Measurements from ENCODE around the gene TDRD5.

The TDRD5 gene

GRCh38 chr1:179591592-179592580, at the start of gene TDRD5:
Gene TDRD5 (plus strand): TSS chr1:179591832. CDS start chr1:179592616, 784 bp downstream.
- DNase-seq: peak; percentile 19 to 23

- no peak for DNase-seq
Measured at GRCh38 chr1:179545321-179545720, 46.3 kb upstream of the TDRD5 start.

- no peak for DNase-seq
Measured at GRCh38 chr1:179547021-179547535, 44.6 kb upstream of the TDRD5 start.

- no peak for DNase-seq
Measured at GRCh38 chr1:179548666-179549367, 42.8 kb upstream of the TDRD5 start.

- DNase-seq: no peak
Measured at GRCh38 chr1:179549368-179549700, 42.3 kb upstream of the TDRD5 start.

- no peak for DNase-seq
Measured at GRCh38 chr1:179550746-179551682, 40.6 kb upstream of the TDRD5 start.

GRCh38 chr1:179554427-179554826, 37.2 kb upstream of the TDRD5 start:
- DNase-seq: no peak

GRCh38 chr1:179558078-179558477, 33.6 kb upstream of the TDRD5 start:
- no peak for DNase-seq

GRCh38 chr1:179575497-179576314, 15.9 kb upstream of the TDRD5 start, which contains the start of gene NPHS2:
Gene NPHS2 (minus strand): TSS chr1:179575948. CDS start chr1:179575864, 84 bp downstream.
- DNase-seq: peak in 1 of 2 experiments; percentile 25

GRCh38 chr1:179576509-179576908, 15.1 kb upstream of the TDRD5 start:
- no peak for DNase-seq

GRCh38 chr1:179583771-179584320, 7.8 kb upstream of the TDRD5 start:
- no peak for DNase-seq

- DNase-seq: peak; percentile 62 to 84
Measured at GRCh38 chr1:179586107-179586823, 5.4 kb upstream of the TDRD5 start.

- no peak for DNase-seq
Measured at GRCh38 chr1:179587336-179587735, 4.3 kb upstream of the TDRD5 start.

- DNase-seq: no peak
Measured at GRCh38 chr1:179588425-179589024, 3.1 kb upstream of the TDRD5 start.

GRCh38 chr1:179589509-179589908, 2.1 kb upstream of the TDRD5 start:
- no peak for DNase-seq

- DNase-seq: no peak
Measured at GRCh38 chr1:179590671-179591070, 961 bp upstream of the TDRD5 start.

GRCh38 chr1:179591253-179591591, 410 bp upstream of the TDRD5 start:
- DNase-seq: no peak

- DNase-seq: no peak
Measured at GRCh38 chr1:179598631-179599030, 7.0 kb downstream of the TDRD5 start.

GRCh38 chr1:179599623-179600249, 8.1 kb downstream of the TDRD5 start:
- peak; percentile 6 to 61 for DNase-seq

GRCh38 chr1:179601093-179601492, 9.5 kb downstream of the TDRD5 start:
- no peak for DNase-seq

Data from NCI-H524 (cell line).